HG03520 (cell line): ENCODE results near the gene TMEM42.

Experiments
- ATAC-seq: cut with Tn5 transposase; IDR thresholded peaks from one replicate; pipeline ENCODE4 v1.9.1; 2021; ENCODE audit warnings: mild to moderate bottlenecking, moderate library complexity; ENCODE audit not compliant: unreplicated experiment

Gene TMEM42

GRCh38 chr3:44906997-44907396 is 45.3 kb downstream of the TMEM42 start:
- ATAC-seq, result no peak

GRCh38 chr3:44907612-44908011 is 45.9 kb downstream of the TMEM42 start:
- ATAC-seq, result no peak

DNA sequence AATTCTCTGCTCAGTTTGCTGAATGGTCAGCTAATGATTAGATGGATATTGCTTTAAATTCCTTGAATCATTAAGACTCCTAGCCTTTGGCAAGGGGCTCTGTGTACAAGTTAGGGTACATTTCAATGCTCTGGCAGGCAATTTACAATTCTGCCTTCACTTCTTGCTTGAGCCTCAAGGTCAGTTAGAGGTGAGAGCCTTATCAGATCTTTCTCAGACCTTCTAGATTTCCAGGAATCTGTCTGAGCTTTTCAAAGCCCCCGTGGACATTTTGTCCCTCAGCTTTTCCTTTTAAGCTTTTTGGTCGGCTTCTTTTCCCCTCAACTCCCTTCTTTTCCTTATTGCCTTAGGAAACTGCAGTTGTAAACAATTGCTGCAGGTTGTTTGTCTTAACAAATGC is 47.4 kb downstream of the TMEM42 start:
- no peak for ATAC-seq

GRCh38 chr3:44910693-44911092 is 49.0 kb downstream of the TMEM42 start:
- ATAC-seq, result no peak

DNA sequence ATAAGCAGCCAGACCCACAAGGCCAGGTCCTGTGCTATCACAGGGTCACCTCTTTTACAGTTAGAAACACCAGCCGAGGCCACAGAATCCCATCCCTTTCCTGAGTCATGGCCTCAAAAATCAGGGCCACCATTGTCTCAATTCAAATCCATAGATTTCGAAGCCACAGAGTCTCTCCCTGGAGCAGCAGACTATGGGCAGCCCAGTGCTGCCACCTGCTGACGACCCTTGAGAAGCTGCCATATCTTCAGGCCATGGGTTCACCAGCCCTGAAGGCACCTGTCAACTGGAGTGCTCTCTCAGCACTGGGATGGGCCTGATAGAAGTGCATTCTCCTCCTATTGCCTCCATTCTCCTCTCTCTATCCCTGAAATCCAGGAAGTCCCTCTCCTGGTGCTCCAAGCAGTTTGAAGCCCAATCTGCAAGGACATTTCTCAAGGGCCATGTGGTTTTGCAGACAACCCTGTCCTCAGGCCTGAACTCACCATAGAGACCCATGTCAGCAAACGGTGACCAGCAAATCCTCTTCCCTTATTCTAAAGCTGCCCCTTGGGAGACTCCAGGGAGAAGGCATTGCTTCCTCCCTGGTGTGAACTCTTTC is 52.3 kb downstream of the TMEM42 start:
- ATAC-seq, result no peak

GRCh38 chr3:44914936-44915335 is 53.2 kb downstream of the TMEM42 start:
- no peak for ATAC-seq
